Activated T-cell treated with anti-CD3 and anti-CD28 coated beads, Interleukin-2, amount 50 U/mL, for 1 hour (primary cell): ENCODE data around the gene HAND2.

Experiments used
- DNase-seq: peaks from one replicate; pipeline ENCODE4 v3.0.0-alpha.2; 2020

Gene HAND2

DNA sequence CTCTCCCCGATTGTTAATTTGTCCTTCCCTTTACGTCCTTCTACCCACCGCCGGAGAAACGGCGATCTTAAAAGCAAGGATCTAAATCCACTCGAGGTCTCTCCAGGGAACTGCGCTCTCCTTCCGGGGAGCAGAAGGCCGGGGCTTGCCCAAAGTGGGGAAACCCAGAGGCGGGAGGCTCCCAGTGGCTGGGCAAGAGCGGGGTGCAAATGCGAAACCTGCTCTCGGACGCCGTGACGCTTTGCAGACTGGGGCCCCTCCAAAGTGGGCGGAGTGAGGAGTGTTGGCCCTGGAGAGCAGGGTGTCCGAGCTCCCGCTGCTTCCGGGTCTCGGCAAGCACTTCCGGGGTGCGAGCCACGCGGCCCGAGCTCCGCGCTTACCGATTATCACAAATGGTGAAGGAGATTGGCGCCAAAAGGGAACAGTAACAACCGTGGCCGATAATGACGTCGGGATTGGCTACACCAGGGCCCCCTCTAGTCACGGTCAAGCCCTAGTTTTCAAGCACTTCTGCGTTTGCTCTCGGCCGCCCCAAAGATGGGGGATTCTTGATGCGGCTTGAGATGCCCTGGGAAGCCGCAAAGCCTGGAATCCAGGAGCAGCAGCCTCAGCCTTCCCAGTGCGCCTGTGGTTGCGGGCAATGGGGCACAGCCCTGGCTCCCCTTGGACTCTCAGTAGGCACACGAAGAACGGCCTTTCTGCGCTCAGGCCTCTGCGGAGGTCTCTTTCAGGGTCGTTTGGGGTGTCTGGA lies 29.0 kb downstream of the HAND2 start:
- DNase-seq: no peak

DNA sequence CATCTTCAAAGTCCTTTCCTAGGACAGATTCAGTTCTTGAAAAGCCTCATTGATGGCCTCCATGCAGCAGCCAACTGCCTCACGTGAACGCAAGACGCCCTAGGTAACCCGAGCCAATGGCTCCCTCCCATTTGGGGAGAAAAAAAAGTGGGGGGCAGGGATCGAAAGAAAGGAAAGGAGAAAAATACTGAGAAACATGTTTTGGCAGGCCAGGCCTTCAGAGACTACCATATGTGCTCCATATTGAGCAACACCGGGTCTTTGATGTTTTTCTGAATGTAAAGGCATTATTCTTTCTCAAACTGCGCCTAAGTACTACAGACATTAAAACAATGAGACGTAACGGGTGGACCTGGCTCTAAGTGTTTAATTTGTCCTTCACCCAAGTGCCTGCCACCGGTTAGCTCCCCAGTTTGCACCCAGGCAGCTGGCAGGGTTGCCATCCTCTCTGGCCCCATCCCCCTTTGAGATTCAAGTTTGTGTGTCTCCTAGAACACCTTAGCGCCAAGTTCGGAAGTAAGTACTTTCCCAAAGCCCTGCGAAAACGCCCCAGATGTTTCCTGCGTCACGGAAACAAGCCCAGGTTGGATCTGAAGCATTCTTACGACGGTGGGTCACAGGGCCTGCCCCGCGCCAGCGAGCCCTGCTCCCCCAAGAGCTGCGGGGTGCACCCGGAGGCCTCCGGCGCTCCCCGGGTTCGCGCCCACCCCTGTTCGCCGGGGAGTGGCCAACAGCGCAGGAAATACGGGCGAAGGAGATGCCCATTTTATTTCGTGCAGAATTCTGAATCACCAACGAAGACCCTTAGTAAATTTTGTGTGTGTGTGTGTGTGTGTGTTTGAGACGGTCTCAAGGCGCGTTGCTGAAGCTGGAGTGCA lies 30.1 kb downstream of the HAND2 start:
- DNase-seq: no peak

DNA sequence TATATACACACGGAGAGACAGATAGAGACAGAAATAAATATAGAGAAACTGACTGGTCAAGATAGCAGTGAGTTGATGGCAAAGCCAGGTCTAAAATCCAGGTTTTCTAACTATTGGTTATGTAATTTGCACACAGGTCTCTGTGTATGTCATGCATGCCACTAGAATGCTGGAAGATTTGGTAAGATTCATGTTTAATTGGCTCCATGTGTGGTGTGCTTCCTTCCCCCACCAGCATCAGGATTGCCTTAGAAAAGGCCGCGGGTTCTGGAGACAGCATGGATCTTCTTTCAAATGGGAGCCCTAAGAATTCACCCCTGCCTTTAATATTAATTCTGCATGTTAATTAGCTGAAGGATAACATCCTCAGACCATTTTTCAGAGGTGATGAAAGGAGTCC lies 31.3 kb downstream of the HAND2 start:
- no peak for DNase-seq

DNA sequence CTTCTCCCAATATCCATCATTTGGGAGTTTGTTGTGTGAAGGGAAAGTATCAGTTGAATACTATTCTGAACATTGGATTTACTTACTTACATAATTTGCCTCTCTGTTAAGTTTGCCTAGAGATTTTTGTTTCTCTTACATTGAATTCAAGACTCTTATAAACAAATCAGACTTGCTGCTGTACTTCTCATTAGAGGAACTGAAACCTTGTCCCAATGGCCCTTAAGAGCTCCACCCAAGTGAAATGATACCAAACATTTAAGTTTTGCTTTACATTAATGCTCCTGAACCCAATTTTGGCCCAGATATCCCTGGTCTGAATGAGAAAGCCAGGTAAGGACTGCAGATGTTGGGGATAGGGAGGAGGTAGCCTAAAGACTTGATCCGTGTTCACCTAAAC lies 32.0 kb downstream of the HAND2 start:
- no peak for DNase-seq

DNA sequence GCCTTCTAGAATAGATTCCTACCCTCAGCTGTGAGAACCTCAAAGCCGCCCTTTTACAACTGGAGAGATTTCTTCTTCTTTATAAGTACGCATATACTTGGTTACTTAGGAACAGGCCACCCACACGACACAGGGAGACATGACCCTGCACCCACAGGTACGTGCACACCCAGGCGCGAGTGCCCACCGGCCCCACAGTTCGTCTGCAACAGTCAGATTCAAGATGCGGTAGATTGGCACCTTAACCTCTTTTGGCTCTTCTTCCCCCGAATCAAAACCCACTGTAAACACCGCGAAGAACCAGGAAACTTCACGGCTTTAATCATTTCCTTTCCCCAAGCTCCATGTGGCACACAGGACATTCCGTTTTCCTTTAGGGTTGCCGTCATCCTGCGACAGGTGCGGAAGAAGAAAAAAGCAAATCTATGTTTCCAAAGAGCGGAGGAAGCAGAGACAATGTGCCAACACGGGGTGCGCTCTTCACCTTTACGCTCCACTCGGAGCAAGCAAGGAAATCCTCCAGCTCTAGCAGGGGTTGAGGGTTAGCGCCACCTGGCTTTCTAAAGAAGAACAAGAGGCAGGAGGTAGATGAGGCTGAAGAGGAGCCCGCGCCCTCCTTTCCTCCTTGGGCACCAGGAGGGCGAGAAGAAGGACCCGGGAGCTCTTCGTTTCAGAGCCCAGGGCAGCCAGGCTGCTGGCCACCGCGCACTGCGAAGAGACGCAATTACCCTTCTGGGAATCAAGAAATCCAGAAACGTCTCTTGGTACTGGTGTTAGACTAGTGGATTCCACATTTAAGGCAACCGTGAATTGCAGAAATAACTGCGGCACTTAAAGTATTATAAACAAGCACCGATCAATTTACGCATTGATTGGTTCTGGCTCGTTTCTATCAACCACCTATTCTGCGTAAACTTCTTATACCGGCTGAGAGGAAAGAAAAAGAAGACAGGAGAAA lies 35.7 kb downstream of the HAND2 start:
- DNase-seq: peak; percentile 48

DNA sequence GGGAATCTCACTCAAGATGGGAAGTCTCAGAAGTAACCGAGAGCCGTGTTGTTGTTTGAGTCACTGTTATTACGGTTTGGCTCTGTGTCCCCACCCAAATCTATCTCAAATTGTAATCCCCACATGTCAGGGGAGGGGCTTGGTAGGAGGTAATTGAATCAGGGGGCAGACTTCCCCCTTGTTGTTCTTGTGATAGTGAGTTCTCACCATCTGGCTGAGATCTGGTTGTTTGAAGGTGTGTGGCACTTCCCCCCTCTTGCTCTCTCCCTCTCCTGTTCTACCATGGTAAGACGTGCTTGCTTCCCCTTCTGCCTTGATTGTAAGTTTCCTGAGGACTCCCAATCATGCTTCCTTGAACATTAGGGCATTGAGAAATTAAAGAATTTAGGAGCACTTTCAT lies 37.0 kb downstream of the HAND2 start:
- no peak for DNase-seq

DNA sequence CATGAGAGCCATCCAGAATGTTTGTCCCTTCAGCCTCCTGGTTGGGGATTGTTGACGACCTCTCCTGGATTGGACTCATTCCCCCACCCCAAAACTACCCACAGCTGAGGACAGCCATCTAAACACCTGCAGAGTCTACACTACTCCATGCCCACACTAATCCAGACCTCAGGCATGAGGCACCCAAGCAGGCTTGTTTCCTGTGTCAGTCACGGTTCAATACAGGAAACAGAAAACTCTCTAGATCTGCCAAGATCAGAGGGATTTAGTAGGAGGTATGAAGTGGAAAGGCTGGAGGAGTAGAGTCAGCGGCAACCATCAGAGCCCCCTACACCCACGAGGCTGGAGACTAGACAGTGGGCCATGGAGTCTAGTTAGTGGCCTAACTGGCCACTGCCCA lies 37.7 kb downstream of the HAND2 start:
- DNase-seq: no peak

DNA sequence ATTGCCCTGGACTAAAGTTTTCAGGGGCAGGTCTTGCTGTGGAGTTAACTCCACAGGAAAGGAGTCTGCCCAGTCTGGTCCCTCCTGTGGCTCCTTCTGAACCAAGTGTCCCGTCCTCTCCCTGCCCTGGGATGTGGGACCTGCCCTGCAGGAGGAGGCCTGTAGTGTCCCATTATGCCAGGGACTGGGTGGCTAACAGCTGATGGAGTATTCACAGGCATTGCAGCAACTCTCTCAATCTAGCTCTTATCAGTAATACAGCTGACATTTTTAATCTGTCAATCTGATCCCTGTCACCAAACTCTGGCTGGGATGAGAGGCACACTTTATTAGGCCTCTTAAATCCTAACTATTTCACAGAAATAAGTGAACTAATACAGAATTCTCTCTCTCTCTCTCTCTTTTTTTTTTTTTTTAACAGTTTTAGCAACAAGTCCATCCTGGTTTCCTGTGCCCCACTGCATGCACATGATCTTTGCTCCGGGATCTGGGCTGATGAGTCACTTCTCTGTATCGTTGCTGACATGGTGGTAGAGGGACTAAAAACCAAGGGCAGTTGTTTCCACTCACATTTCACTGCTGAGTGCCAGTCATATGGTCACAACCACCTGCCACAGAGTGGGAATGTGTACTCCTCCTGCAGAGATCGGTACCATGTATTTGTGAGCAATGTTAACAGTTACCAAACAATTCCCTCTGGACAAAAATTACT lies 39.1 kb downstream of the HAND2 start:
- DNase-seq: no peak

DNA sequence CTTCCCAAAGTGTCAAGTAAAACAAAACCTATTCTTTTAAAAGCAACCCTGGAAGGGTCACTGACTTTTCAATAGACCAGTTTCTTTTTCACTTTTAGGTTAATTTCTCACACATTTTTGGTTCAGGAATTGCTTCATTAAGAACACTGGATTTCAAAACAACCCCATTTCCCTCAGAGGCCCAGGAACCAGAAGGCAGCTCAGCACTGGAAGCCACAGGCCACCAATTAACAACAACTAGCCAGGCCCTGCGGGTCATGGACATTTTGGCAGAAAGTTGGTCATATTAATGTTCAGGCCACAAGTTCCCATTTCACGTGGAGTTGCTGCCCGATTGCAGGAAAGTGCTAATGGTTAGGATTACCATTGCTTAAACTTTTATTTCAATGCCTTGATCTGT lies 39.8 kb downstream of the HAND2 start:
- DNase-seq: no peak

DNA sequence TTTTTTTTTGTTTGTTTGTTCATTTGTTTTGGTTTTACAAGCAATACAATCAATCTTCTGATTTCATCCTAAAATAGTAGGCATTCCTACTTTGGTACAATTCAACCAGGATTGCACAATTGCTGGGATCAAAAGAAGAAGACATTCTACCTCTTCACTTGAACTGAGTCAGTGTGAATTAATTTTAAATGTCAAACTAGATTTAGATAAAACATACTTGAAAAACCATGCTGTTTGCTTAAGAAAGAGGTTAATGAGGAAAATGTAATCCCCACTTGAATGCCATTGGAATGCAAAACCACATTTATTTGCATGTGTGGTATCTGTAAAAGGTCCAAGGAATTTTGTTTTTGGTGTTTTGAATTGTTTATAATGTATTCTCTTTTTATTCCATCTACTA lies 40.5 kb downstream of the HAND2 start:
- DNase-seq: no peak

DNA sequence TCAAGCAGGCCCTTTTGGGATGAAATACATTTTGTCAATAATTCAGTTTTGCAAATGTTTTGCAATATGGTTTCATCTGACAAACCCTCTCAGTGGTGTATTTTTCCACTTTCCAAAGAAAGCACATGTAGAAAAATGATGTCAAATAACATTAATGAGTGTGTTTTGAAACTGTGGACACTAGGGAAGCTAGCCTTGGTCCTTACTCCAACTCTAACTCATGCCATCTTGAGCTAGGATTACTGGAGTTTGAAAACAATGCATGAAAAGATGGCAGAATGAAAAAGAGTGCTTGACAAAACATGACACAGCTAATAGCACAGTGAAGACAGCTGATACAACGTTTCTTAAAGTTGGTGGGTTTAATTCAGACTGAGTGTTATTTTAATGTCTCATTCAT lies 41.4 kb downstream of the HAND2 start:
- DNase-seq: no peak

DNA sequence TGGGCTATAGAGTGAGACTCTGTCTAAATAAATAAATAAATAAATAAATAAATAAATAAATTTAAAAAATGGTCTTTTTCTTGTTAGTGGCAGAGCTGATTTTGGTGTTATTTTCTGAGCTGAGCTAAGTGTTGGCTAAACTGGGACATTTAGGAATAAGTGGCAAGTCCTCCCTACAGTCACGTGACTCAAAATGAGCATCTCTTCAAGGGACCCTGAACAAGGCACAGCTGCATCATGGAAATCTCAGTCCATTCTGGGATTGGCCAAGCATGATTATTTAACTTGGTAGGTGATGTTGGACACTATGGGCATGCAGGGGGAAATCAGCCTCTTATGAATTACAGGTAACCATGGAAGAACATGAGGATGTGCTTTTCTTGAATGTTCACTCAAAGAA lies 42.0 kb downstream of the HAND2 start:
- DNase-seq: no peak

DNA sequence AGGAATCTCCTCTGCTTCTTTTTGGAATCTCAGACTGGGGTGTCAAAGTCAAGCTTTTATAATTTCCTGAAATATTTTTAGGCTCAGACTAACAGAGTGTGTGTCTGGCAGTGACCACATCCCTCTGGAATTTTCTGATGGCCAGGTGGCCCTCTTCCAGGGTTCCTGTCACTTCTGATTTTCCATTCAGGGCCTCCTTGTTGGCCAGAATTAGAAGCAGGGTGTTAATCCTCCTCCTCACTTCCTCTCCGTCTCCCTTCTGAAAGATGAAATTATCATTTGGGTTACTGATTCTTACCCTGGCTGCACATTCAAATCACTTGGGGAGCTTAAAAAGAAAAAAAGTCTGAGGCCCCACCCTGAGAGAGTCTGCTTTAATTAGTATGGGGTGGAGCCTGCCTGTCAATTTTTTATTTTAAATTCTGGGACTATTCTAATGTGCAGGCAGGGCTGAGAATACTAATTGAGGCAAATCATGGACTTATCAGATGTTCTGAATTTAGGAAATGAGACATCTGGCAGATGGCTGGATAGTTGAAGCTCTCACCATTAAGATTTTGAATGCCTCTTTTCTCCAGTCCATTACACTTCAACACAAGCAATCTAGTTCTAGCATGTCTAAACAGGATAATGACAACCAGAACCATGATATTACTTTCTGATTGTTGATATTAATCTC lies 43.2 kb downstream of the HAND2 start:
- no peak for DNase-seq

DNA sequence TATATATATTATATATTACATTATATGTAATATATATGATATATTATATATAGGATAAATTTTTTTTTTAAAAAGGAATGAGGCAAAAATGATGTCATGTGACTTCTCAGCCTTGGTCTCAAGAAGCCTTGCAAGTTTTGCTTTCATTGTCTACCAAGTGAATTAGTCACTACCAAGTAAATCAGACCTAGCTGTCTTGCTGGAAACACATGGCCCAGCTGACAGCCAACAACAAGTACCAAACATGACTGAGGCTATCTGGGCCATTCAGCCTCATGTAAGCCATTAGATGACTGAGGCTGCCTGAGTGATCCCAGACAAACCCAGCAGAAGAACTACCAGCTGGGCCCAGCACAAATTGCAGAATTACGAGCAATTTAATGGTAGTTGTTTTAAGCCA lies 44.9 kb downstream of the HAND2 start:
- no peak for DNase-seq

DNA sequence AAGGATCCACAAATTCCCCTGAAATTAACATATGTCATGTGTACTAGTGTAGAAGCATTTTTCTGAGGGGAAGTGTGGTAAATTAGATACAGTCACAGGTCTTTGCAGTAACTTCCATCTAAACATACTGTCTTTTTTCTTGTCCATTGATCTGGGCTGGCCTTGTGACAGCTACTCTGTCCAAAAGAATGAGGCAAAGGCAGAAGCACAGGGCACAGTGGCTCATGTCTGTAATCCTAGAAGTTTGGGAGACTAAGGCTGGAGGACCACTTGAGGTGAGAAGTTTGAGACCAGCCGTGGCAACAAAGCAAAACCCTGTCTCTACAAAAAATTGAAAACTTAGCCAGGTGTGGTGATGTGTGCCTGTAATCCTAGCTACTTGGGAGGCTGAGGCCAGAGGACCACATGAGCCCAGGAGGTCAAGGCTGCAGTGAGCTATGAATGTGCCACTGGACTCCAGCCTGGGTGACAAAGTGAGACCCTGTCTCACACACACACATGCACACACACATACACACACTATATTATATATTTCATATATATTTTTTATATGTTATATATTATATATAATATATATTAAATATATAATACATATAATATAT lies 47.6 kb downstream of the HAND2 start:
- no peak for DNase-seq

DNA sequence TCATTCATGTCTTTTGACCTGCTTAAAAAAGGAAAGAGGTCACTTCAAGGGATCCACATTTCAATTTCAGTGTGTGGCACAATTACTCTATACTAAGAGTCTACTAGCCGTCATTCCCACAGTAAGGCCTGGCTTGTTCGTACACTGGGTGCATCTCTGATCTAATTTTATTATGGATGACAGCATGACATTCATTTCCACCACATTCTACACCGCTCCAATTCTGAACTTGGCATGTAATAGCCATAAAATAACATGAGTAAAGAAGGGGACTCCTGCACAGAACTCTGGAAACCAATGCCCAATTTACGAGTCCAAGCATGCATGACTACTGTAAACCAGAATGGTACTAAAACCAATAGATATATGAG lies 51.1 kb downstream of the HAND2 start:
- DNase-seq: no peak

DNA sequence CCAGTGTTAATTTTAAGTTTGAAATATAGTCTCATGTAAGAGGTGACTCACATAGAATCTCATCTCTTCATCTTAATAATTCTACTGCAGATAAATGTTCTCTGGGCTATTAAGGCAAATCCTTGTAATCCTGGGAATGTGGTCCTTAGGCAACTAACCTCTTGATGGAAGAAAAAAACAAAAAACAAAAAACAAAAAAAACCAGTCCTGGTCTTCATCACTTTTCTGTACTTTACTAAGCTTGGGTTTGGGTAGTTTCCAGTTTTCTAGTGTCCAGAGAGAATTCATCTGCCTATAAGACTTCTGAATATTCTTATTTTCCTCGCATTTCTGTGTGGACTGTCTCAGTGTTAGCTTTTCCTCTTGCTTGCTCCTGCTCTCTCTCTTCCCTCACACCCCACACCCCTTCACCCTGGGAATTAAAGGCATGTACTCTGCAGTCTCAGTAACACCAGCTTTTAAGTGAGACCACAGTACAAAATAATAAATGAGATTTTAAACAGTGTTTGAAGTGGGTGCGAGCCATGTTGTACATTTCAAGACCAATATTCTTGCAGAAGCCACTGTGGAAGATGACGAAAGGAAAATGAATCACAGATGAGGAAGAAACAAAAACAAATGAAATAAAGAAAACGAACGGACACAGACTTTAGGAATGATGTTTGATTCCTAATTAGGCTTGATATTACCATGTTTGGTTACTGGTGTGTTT lies 51.7 kb downstream of the HAND2 start:
- no peak for DNase-seq

DNA sequence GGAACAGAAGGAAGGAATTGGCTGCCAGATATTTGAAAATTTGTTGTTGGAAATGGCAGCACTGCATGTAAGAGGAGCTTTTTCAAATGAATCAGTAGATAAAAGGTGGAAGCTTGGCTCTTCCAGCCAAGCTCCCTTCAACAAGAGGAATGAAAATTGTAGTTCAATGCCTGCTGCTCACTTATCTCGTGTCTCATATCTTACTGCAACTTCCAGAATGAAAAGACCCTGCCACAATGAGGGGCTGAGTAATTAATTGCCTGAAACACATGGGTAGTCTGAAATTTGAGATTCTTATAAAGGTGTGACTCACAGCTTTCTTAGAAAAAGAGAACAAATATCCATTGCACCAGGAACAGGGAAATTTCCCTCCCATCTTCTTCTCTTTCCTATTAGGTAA lies 53.0 kb downstream of the HAND2 start:
- no peak for DNase-seq
